SKM-1 (cell line): ENCODE results near the gene MINK1.
"Not testable (repeated sequence)": the region's sequence is repeated elsewhere in the genome, so short reads cannot be mapped to it uniquely, and the experiment has no call there.

ENCODE experiments used
- DNase-seq: peaks from one replicate; lab custom pipeline; 2025; ENCODE audit not compliant: unreplicated experiment; lab: John Stamatoyannopoulos, UW

The MINK1 gene

GRCh38 chr17:4843321-4844000, 10.3 kb downstream of the MINK1 start:
- no peak for DNase-seq

- no peak for DNase-seq
Measured at GRCh38 chr17:4845118-4845517, 12.0 kb downstream of the MINK1 start.

DNA sequence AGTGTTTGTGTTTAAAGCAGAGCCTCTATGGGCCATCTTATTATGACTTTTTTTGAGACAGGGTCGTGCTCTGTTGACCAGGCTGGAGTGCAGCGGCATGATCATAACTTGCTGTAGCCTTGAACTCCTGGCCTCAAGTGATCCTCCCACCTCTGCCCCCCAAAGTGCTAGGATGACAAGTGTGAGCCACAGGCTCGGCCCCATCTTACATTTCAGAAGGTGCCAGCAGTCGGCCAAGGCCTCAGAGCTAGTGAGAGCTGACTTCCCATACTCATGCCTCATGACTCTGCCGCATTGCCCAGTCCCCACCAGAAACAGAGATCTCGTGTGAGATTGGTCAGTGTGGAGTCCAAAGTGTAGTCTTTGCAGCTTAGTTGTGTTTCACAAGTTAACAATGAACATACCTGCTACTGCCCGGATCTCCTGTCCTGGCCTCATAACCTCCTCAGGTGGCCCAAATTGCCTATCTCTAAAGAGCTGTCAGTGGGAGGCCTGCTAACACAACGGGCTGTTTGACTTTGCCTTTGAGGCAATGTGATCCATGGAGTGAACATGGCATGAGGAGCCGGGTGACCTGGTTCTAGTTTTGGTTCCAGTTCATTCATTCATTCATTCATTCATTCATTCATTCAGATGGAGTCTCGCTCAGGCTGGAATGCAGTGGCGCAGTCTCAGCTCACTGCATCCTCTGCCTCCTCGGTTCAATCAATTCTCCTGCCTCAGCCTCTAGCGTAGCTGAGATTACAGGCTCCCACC, 13.7 kb downstream of the MINK1 start:
- no peak for DNase-seq

DNA sequence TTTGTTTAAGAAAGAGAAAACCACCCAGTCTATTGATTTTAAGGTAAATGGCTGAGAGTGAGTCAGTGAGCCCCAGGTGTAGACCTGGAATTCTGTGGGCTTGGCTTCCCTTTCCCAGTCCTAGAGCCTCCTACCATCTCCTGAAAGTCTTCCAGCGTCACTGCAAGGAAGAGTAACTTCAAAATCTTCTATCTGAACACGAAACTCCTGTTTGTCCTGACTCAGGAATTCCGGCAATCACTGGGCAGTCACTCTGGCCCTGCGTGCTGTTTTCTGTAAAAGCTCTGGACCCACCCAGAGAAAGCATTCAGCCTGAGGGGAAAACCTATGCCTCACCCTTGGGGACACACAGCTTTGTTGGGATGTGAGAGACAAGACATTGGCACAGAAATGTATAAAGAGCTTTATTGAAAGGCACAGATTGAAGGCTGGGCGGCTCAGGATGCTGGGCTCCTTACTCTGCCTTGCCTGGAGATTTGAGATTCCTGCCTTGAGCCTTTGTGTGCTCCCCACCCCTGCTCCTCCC, 15.9 kb downstream of the MINK1 start:
- DNase-seq, result no peak

DNA sequence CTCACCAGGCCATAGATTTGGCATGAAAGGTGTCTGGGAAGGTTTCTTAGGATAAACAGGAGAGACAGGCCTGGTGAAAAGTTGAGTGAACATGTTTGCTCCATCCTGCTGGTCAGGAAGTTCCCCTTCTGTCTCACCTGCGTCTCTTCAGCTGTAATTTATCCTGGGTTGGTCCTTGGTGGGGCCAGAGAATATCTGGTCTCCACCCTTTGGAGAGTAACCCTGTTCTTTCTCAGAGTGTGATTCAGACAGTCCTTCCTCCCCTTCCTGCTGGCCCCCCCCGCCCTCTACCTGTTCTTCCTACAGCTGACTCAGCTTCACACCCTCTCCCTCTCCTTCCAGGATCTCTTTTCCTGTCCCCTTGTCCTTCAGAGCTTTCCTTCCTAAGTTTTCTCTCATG, 17.1 kb downstream of the MINK1 start:
- DNase-seq, result no peak

GRCh38 chr17:4851084-4851483, 17.9 kb downstream of the MINK1 start:
- DNase-seq, result no peak

GRCh38 chr17:4852567-4853207, 19.5 kb downstream of the MINK1 start:
- DNase-seq, result no peak

DNA sequence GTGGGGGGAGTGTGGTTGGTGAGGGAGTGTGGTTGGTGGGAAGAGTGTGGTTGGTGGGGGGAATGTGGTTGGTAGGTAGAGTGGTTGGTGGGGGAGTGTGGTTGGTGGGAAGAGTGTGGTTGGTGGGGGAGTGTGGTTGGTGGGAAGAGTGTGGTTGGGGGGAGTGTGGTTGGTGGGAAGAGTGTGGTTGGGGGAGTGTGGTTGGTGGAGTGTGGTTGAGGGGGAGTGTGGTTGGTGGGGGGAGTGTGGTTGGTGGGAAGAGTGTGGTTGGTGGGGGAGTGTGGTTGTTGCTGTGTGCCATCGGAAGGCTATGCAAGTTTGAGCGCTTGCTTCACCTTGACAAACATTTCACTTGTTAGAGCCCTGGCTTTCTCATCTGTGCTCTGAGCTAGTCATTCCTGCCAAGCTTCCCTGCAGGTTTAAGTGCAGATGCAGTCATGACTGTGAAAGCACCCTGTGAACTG, 20.1 kb downstream of the MINK1 start:
- no peak for DNase-seq

DNA sequence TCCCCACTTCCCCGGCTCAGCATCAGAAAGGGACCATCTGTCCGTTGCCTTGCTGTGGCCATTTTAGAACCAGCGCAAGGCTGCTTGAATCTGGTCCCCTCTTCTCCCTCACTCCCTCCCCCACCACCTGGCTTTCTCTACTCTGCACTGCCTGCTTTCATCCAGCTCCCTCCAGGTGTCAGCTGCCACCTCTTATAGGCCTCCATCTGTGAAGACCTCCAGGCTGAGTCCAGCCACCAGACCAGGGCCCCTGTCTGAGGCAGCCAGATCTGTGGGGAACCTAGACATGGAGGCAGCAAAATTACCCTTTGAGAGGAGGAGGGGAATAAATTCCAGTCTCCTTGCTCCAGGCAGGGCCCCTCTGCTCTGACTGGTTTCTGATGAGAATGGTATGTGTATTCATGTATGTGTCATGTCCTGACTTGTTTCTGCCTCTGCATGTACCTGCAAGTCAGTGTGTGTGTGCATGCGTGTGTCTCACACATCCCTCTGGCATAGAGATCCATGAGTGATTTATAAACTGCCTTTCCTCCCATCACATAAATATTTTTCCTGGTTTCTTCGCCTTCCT, 21.1 kb downstream of the MINK1 start:
- no peak for DNase-seq

GRCh38 chr17:4856271-4856936, 23.3 kb downstream of the MINK1 start:
- DNase-seq, result no peak

DNA sequence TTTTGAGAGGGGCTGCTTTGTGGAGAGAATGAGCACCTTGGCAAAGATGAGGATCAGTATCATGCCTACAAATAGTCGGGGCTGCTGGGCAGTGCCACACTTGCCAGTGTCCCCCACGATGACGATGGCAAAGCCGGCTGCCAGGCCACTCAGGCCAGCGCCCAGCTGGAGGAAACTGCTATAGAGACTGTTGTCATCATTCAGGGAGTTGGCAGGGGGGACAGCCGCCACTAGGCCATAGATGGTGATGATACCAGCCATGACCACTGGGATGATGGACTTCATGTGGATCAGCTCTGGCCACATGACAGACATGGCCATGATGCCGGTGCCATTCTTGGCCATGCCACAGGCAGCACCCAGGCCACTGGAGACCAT, 23.8 kb downstream of the MINK1 start:
- DNase-seq, result no peak

DNA sequence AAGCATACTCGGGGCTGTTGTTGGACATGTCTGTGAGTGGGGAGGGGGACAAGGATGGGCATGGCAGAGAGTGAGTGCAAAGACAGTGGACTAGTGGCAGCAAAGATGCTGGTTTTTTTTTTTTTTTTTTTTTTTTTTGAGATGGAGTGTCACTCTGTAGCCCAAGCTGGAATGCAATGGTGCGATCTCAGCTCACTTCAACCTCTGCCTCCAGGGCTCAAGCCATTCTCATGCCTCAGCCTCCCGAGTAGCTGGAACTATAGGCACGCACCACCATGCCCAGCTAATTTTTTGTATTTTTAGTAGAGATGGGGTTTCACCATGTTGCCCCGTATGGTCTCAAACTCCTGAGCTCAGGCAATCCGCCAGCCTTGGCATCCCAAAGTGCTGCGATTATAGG, 24.2 kb downstream of the MINK1 start:
- not testable (repeated sequence) for DNase-seq

DNA sequence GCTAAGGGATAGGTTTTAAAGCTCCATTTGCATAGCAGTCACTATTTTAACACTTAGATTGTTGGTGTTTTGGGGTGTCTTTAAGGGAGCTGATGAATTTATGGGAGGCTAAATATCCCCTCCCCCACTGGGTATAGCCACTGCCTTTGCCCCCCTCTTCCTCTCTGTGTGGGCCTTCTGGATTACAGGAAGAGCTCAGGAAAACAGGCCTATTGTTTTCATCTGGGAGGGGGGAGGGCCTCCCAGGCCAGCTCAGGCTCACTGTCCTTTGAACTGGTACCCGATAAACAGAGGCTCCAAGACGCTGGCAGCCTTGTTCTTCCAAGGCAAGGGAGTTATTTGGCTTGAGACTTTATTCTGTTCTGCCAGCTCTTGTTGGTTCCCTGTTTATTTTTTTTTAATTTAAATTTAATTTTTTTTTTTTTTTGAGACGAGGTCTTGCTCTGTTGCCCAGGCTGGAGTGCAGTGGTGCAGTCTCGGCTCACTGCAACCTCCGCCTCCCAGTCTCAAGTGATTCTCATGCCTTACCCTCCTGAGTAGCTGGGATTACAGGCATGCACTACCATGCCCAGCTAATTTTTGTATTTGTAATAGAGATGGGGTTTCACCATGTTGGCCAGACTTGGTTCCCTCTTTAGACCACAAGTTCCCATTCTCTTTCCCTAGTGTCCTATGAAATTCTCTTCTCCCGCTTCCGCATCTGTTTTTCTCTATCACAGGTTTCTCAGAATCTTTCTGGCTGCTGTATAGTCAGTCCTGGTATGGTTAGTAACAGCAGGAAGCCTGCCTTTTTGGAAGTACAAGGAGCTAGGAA, 25.1 kb downstream of the MINK1 start:
- DNase-seq, result no peak

DNA sequence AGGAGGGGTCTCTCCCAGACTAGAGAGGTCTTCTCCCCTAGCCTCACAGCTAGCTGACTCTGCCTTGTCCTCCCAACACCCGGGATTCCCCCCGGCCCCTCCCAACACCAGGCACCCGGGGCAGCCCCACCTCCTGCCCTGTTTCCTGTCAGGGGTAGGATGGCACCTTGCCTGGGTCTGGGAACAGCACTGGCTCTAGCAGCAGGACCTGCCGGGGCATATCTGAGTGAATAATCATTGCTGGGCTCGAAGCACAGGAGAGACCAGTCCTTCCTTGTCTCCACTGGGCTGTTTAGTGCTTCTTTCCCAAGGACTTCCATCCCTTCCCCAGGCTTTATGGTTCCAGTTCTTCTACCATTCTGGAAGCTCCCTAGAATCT, 25.7 kb downstream of the MINK1 start:
- no peak for DNase-seq

GRCh38 chr17:4859816-4860625, 26.9 kb downstream of the MINK1 start:
- no peak for DNase-seq

GRCh38 chr17:4860651-4861050, 27.5 kb downstream of the MINK1 start:
- DNase-seq, result no peak

DNA sequence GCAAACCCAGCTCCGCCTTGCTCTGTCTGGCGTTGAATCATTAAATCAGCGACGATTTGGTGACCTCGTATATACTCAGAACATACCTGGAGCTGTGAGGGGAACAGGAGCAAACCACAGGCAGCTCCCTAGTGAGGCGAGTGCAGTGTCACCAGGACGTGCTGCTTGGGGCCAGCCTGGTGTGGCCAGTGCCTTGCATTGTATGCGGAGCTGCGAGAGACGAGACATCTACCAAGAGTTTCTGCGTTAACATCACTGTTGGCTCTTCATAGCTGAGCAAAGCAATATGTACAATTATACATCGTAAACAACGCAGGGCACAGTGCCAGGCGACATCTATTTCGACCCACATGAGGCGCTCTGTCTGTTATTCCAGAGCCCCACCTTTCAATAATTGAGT, 27.9 kb downstream of the MINK1 start:
- DNase-seq, result no peak

DNA sequence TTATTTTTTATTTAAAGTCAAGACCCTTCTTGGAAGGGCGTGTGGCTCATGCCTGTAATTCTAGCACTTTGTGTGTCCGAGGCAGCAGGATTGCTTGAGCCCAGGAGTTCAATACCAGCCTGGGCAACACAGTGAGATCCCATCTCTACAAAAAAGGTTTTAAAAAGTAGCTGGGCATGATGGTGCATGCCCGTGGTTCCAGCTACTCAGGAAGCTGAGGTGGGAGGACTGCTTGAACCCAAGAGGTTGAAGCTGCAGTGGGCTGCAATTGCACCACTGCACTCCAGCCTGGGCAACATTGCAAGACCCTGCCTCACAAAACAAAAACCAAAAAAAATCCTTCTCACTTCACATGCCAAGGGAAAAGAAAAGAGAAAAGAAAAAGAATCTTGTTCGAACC, 29.6 kb downstream of the MINK1 start:
- no peak for DNase-seq

DNA sequence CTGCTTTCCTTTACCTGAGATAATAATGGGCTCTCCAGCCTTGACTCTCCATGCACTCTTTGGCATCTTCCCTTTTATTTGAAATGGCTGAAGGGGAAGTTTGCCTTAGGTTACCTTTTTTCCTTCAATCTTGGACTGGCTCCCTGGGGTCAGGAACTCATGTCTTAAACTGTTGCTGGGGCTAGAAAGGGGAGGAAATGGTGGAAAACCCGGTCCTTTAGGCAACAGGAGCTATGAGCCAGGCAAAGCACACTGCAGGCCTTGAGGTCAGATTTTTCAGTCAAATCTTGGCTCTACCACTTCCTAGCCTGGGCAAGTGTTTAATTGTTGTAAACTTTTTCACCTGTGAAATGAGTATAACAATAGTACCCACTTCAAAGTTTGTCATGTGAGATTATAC, 30.2 kb downstream of the MINK1 start:
- DNase-seq, result no peak
